ENCODE results near the gene BANP.
"Not testable (repeated sequence)": the region's sequence is repeated elsewhere in the genome, so short reads cannot be mapped to it uniquely, and the experiment has no call there.

DNA sequence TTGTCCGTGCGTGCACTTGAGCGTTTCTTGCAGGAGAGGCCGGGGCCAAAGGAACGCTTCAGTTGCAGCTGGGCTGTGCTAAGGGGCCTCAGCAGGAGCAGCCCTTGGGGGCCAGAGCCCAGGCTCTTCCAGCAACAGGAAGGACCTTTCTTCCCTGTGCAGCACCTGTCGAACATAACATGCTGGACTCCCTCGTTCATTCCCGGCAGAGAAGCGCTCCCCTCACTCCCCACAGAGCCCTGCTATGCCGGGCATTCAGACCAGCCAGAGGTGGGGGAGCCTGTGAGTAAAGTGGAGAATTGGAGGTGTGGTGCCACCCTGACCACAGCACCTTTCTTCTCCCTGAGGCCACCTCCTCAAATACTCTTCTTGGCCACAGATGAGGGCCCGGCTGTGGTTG lies 94.1 kb downstream of the BANP start:
- TF ChIP-seq, protein P1, sequence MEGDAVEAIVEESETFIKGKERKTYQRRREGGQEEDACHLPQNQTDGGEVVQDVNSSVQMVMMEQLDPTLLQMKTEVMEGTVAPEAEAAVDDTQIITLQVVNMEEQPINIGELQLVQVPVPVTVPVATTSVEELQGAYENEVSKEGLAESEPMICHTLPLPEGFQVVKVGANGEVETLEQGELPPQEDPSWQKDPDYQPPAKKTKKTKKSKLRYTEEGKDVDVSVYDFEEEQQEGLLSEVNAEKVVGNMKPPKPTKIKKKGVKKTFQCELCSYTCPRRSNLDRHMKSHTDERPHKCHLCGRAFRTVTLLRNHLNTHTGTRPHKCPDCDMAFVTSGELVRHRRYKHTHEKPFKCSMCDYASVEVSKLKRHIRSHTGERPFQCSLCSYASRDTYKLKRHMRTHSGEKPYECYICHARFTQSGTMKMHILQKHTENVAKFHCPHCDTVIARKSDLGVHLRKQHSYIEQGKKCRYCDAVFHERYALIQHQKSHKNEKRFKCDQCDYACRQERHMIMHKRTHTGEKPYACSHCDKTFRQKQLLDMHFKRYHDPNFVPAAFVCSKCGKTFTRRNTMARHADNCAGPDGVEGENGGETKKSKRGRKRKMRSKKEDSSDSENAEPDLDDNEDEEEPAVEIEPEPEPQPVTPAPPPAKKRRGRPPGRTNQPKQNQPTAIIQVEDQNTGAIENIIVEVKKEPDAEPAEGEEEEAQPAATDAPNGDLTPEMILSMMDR (conservative IDR thresholded peaks at IDR 0.05), result not testable (repeated sequence)
- TF ChIP-seq ZFX (IDR thresholded peaks at IDR 0.05), result not testable (repeated sequence)

All from C4-2B (cell line).